A549 (cell line): ENCODE data around the gene LMX1B. TPM values are rescaled to one million over a fixed set of nuclear protein-coding genes. Genes with fewer than 3 reads are reported as not detected.

Source experiments
- ATAC-seq, 2 experiments: fragments of 200-7000 bp in 1 of 2; fragments of >200 bp in 1 of 2; cut with Nextera tagmentation in 1 of 2; cut with Tn5 transposase in 1 of 2; 3 replicates each; pipeline versions ENCODE4 v1.8.0 to v1.9.1; 2018 to 2020; ENCODE audit warnings: mild to moderate bottlenecking in 1 of 2, moderate library complexity in 1 of 2
- CTCF ChIA-PET: fragments of 300-600 bp; sonication (Branson Sonifier 250); formaldehyde crosslinking; extraction: SDS; loops from one replicate; lab custom pipeline; 2021; ENCODE audit warnings: antibody characterized with exemption, inconsistent platforms; lab: Yijun Ruan, JAX
- POLR2A ChIA-PET: fragments of 350-600 bp; formaldehyde crosslinking; extraction: SDS; loops from one replicate; lab custom pipeline; 2021; ENCODE audit warnings: antibody characterized with exemption, inconsistent platforms; lab: Yijun Ruan, JAX
- DNase-seq, 2 experiments: peaks; one replicate each; pipeline versions ENCODE4 v3.0.0 to v3.0.0-alpha.2; 2011 to 2016; ENCODE audit warnings: low read depth in 1 of 2, low spot score in 1 of 2
- FAIRE-seq: peaks from 2 replicates; lab custom pipeline; 2011; peaks lifted over from hg19 to GRCh38; lab: Jason Lieb, UNC
- H3K27ac ChIP-seq, 2 experiments: fragments of >200 bp; sonication (Bioruptor Twin); formaldehyde crosslinking; 3 replicates each; pipeline ENCODE4 v1.5.1; 2016 to 2017
- H3K4me1 ChIP-seq: fragments of >200 bp; sonication (Bioruptor Twin); formaldehyde crosslinking; 3 replicates; pipeline ENCODE4 v1.6.1; 2016
- H3K4me2 ChIP-seq: fragments of >200 bp; sonication (Bioruptor Twin); formaldehyde crosslinking; 3 replicates; pipeline ENCODE4 v1.6.1; 2016
- H3K4me3 ChIP-seq: fragments of >200 bp; sonication (Bioruptor Twin); formaldehyde crosslinking; 3 replicates; pipeline ENCODE4 v1.5.1; 2016
- H3K9me3 ChIP-seq: fragments of >200 bp; sonication (Bioruptor Twin); formaldehyde crosslinking; 3 replicates; pipeline ENCODE4 v1.6.1; 2016
- CBX2 ChIP-seq: fragments of 200-600 bp; sonication (generic); IDR thresholded peaks from 2 replicates; pipeline ENCODE4 v1.6.1; 2016; ENCODE audit warnings: low read depth, mild to moderate bottlenecking, borderline replicate concordance
- CBX8 ChIP-seq: fragments of 200-600 bp; sonication (generic); IDR thresholded peaks from 2 replicates; pipeline ENCODE4 v1.6.1; 2016
- CEBPB ChIP-seq, 2 experiments: fragments of >200 bp in 1 of 2; sonication (Bioruptor Twin) in 1 of 2; formaldehyde crosslinking in 1 of 2; IDR thresholded peaks; 2 replicates each; pipeline ENCODE4 v1.6.1; 2012 to 2016
- CHD4 ChIP-seq: fragments of 200-600 bp; sonication (generic); IDR thresholded peaks from 2 replicates; pipeline ENCODE4 v1.6.1; 2016; ENCODE audit warnings: antibody characterized with exemption, mild to moderate bottlenecking, borderline replicate concordance
- EP300 ChIP-seq, 2 experiments: fragments of >200 bp; sonication (Bioruptor Twin); formaldehyde crosslinking; IDR thresholded peaks; 2 replicates in 1 of 2; 3 replicates in 1 of 2; pipeline ENCODE4 v1.6.1; 2016 to 2017
- FOSB ChIP-seq: fragments of 250-450 bp; sonication (Bioruptor Pico); IDR thresholded peaks from 2 replicates; pipeline ENCODE4 v1.5.0; 2020; ENCODE audit warnings: mild to moderate bottlenecking, moderate library complexity
- FOXS1 ChIP-seq: fragments of 250-450 bp; sonication (Bioruptor Pico); IDR thresholded peaks from 2 replicates; pipeline ENCODE4 v1.5.0; 2020; ENCODE audit warnings: mild to moderate bottlenecking, moderate library complexity
- GATA3 ChIP-seq: IDR thresholded peaks from 2 replicates; pipeline ENCODE4 v1.6.1; 2012; ENCODE audit warnings: borderline replicate concordance
- HOXB13 ChIP-seq: fragments of 250-450 bp; sonication (Bioruptor Pico); IDR thresholded peaks from 2 replicates; pipeline ENCODE4 v1.5.0; 2020; ENCODE audit warnings: low read depth, mild to moderate bottlenecking, moderate library complexity
- JUN ChIP-seq, 2 experiments: fragments of >200 bp; sonication (Bioruptor Twin); formaldehyde crosslinking; IDR thresholded peaks; 2 replicates in 1 of 2; 3 replicates in 1 of 2; pipeline ENCODE4 v1.6.1; 2016 to 2017
- JUNB ChIP-seq: fragments of >200 bp; sonication (Bioruptor Twin); formaldehyde crosslinking; IDR thresholded peaks from 2 replicates; pipeline ENCODE4 v1.6.1; 2016
- KDM1A ChIP-seq: fragments of 200-600 bp; sonication (generic); IDR thresholded peaks from 2 replicates; pipeline ENCODE4 v1.6.1; 2016; ENCODE audit warnings: low read depth, mild to moderate bottlenecking
- MAFK ChIP-seq: fragments of 450-650 bp; IDR thresholded peaks from 2 replicates; pipeline ENCODE4 v1.6.1; 2014; ENCODE audit not compliant: partially characterized antibody
- NR3C1 ChIP-seq: fragments of >200 bp; sonication (Bioruptor Twin); formaldehyde crosslinking; IDR thresholded peaks from 3 replicates; pipeline ENCODE4 v1.6.1; 2017
- PHF8 ChIP-seq: fragments of 200-600 bp; sonication (generic); IDR thresholded peaks from 2 replicates; pipeline ENCODE4 v1.6.1; 2016; ENCODE audit warnings: low read depth, mild to moderate bottlenecking, antibody characterized with exemption, moderate library complexity, borderline replicate concordance
- POLR2AphosphoS2 ChIP-seq: conservative IDR thresholded peaks from 2 replicates; pipeline ENCODE4 v1.6.1; 2012; ENCODE audit warnings: low read length, improper control_type of control experiment, inconsistent platforms
- RAD21 ChIP-seq, 2 experiments: fragments of >200 bp in 1 of 2; sonication (Bioruptor Twin) in 1 of 2; formaldehyde crosslinking in 1 of 2; IDR thresholded peaks in 1 of 2; conservative IDR thresholded peaks in 1 of 2; 2 replicates in 1 of 2; 3 replicates in 1 of 2; pipeline ENCODE4 v1.6.1; 2012 to 2018; ENCODE audit warnings: inconsistent platforms in 1 of 2
- RARB ChIP-seq: fragments of 250-450 bp; sonication (Bioruptor Pico); IDR thresholded peaks from 2 replicates; pipeline ENCODE4 v1.8.0; 2021; ENCODE audit warnings: mild to moderate bottlenecking, moderate library complexity
- RFX5 ChIP-seq: fragments of 450-650 bp; IDR thresholded peaks from 2 replicates; pipeline ENCODE4 v1.7.1; 2014; ENCODE audit warnings: antibody characterized with exemption, mild to moderate bottlenecking, moderate library complexity
- SMC3 ChIP-seq: fragments of >200 bp; sonication (Bioruptor Twin); formaldehyde crosslinking; IDR thresholded peaks from 3 replicates; pipeline ENCODE4 v1.6.1; 2018; ENCODE audit warnings: inconsistent platforms
- SREBF2 ChIP-seq: fragments of 450-650 bp; IDR thresholded peaks from 2 replicates; pipeline ENCODE4 v1.6.1; 2014; ENCODE audit warnings: mild to moderate bottlenecking, moderate library complexity
- TFCP2L1 ChIP-seq: fragments of 250-450 bp; sonication (Bioruptor Pico); IDR thresholded peaks from 2 replicates; pipeline ENCODE4 v1.5.0; 2021; ENCODE audit warnings: mild to moderate bottlenecking
- ZC3H11A ChIP-seq: fragments of 450-650 bp; IDR thresholded peaks from 2 replicates; pipeline ENCODE4 v1.6.1; 2014; ENCODE audit warnings: antibody characterized with exemption, mild to moderate bottlenecking
- ZFP36 ChIP-seq: fragments of 450-650 bp; IDR thresholded peaks from 2 replicates; pipeline ENCODE4 v1.6.1; 2014; ENCODE audit warnings: borderline replicate concordance; ENCODE audit not compliant: partially characterized antibody
- ZSCAN20 ChIP-seq: fragments of 250-450 bp; sonication (Bioruptor Pico); IDR thresholded peaks from 2 replicates; pipeline ENCODE4 v1.8.0; 2022; ENCODE audit warnings: mild to moderate bottlenecking, moderate library complexity
- WGBS: methylation state at CpG from one replicate; pipeline ENCODE4 v1.1.6; 2017; ENCODE audit errors: missing lambda C conversion rate; 5-methylcytosine and 5-hydroxymethylcytosine counted together
- polyA plus RNA-seq, 4 experiments: library from polyadenylated mRNA; depleted of rRNA in 3 of 4; stranded (reverse); fragments of >200 nt; fragmentation: RNase III in 1 of 4; extraction: RNeasy Plus Mini Kit Qiagen cat#74134 plus additional on column Dnase treatment in 1 of 4; gene quantifications; 2 replicates in 3 of 4; 3 replicates in 1 of 4; pipeline ENCODE4 v1.2.3, GENCODE V29; 2011 to 2017
- TF ChIP-seq, protein P1 (sequence below): IDR thresholded peaks from 2 replicates; pipeline ENCODE4 v1.6.1; 2012
- TF ChIP-seq, protein P2 (sequence below): fragments of 250-450 bp; sonication (Bioruptor Pico); IDR thresholded peaks from 2 replicates; pipeline ENCODE4 v1.5.0; 2020; ENCODE audit warnings: low read depth, mild to moderate bottlenecking, moderate library complexity
- TF ChIP-seq, protein P3 (sequence below): fragments of >200 bp; sonication (Bioruptor Twin); formaldehyde crosslinking; IDR thresholded peaks from 3 replicates; pipeline ENCODE4 v1.5.1; 2016

LMX1B gene
- polyA plus RNA-seq, 2 of the 4 experiments (the other 2 are of a cell fraction), result 0.41 to 0.56 TPM

DNA sequence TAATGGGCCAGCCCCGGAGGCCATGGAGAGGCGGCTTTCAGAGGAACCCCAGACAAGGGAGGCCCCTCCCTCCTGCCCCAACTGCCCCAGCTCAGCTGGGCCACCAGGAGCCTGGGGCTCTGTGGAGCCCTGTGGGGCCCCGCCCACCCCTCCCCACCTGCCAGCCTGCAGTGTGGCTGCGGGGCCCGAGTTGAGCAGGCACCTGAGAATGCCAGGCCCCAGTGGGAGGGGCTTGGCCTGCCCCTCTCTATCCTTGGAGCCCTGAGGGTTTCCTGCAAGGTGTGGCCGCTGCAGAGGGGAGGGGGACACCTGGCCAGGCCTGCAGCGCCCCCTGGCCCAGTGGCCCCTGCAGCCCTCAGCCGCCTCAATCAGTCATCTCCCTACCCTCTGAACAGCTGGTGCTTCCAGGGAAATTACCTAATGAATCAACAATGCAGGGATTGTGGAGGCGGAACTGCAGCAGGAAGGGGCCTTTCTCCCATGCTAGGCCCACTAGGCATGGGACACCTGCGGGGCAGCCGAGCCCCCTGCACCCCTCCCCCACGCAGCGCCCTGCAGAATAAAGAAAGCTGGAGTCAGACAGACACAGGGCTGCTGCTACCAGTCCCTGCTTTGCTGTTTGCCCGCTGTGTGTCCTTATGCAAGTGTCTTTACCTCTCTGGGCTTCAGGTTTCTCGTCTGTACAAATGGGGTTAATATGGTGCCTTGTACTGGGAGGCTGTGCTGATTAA lies 48.0 kb downstream of the LMX1B start:
- Histone ChIP-seq H3K4me1 (no peaks in the 10 kb centered on the region), H3K9me3 (no peaks in the 10 kb centered on the region)
- DNase-seq, result peak in 1 of 2 experiments; percentile 13
- ChIA-PET POLR2A (no interaction called here), CTCF (interaction anchor here (1.0 to 3.0 kb wide), 3 partner anchors 11 to 120 kb away, joined by 3 to 12 read pairs (median 3); no protein-coding TSS in a partner anchor)
- ATAC-seq, result peak in 1 of 2 experiments; percentile 27; a peak in 3 of 6 replicates
- TF ChIP-seq ZFP36, result peak; percentile 85
- no peak for TF ChIP-seq JUNB
- TF ChIP-seq FOXS1 (CRISPR knock-in tag), result no peak
- TF ChIP-seq, all 56 proteins: peak for 1
- no peak for FAIRE-seq
- no peak overlapping the region for H3K27ac ChIP-seq
- H3K4me3 ChIP-seq, result no peak overlapping the region
- no peak overlapping the region for H3K4me2 ChIP-seq
- WGBS, result 77% methylated on average over 11 of the region's 15 CpGs

DNA sequence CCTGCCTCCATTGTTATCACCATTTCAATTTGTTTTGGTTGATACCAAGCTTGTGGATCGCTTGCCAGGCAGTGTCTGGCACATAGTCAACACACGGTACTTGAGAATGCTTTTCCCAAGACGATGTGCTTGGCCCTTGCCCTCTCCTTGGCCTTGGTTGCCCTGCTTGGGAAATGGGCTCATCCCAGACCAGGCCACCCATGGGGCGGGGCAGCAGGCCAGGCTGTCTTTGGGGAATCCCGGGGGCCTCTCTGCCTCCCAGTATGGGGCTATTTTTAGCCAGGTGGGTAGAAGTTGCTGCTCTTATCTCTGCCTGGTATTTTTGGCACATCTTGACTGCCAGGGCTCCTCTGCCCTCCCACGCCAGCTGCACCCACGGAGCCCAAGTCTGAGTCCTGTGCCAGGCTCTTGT lies 49.9 kb downstream of the LMX1B start:
- CTCF ChIA-PET, result interaction anchor here (0.9 to 1.5 kb wide), 2 partner anchors 11 to 27 kb away, joined by 3 to 6 read pairs; no protein-coding TSS in a partner anchor
- no peak overlapping the region for H3K4me3 ChIP-seq
- H3K9me3 ChIP-seq, result no peaks in the 10 kb centered on the region
- H3K4me2 ChIP-seq, result no peak overlapping the region
- no peaks in the 10 kb centered on the region for H3K4me1 ChIP-seq
- H3K27ac ChIP-seq, result no peak overlapping the region
- ATAC-seq (no peak), DNase-seq (no peak), FAIRE-seq (no peak)
- TF ChIP-seq SMC3 (no peak), RAD21 (conservative IDR thresholded peaks at IDR 0.05 in 1 of 2, IDR thresholded peaks at IDR 0.05 in 1 of 2) (no peak), FOXS1 (CRISPR knock-in tag) (no peak), NR3C1 (no peak), HOXB13 (no peak), ZSCAN20 (CRISPR knock-in tag) (no peak), RFX5 (no peak), MAFK (no peak), EP300 (IDR thresholded peaks at IDR 0.05) (no peak)
- POLR2A ChIA-PET, result no interaction called here
- 59% methylated on average over 7 of the region's 7 CpGs for WGBS

DNA sequence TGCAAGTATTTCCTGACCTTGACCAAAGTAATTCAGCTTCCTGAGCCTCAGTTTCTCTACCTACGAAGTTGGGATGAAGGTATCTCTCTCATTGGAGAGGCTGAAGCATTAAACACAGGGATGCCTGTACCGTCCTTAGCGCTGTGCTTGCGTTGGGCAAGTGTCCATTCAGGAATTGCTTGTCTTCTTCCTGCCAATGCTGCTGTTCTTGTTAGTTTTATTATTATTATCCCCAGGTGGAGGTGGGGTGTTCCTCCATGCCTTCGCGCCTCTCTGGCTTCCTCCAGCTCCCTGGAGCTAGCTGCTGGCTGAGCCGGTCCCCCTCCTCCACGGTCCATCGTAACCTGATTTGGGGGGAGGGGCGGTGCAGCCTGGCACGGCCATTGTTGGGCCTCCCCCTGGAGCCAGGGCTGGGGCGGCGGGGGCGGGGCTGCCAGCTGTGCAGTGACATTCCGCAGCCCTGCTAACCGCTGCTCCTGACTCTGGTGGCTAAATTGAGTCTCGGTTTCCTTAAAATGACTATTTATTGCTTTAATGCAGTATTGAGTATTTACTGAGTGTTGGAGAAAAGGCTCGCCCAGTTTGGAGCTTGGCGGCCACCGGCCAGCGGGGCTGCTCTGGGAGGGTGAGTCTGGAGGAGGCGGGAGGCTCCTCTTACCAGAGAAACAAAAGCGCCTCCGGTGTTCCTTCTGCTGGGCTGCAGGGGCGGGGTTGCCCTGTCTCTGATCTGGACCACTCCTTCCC lies 51.3 kb downstream of the LMX1B start:
- DNase-seq, result no peak
- Histone ChIP-seq H3K4me1 (no peaks in the 10 kb centered on the region), H3K4me2 (no peak overlapping the region), H3K9me3 (no peaks in the 10 kb centered on the region), H3K4me3 (no peak overlapping the region), H3K27ac (no peak overlapping the region)
- TF ChIP-seq GATA3 (no peak), CBX2 (no peak), CEBPB (IDR thresholded peaks at IDR 0.05) (no peak), JUN (IDR thresholded peaks at IDR 0.05) (no peak), RAD21 (conservative IDR thresholded peaks at IDR 0.05 in 1 of 2, IDR thresholded peaks at IDR 0.05 in 1 of 2) (no peak), JUNB (no peak), ZC3H11A (no peak), CHD4 (no peak), POLR2AphosphoS2 (no peak), FOSB (no peak), ZSCAN20 (CRISPR knock-in tag) (no peak), TFCP2L1 (no peak), SREBF2 (no peak), KDM1A (no peak), PHF8 (no peak), RARB (CRISPR knock-in tag) (no peak), CBX8 (no peak)
- TF ChIP-seq, protein P1, sequence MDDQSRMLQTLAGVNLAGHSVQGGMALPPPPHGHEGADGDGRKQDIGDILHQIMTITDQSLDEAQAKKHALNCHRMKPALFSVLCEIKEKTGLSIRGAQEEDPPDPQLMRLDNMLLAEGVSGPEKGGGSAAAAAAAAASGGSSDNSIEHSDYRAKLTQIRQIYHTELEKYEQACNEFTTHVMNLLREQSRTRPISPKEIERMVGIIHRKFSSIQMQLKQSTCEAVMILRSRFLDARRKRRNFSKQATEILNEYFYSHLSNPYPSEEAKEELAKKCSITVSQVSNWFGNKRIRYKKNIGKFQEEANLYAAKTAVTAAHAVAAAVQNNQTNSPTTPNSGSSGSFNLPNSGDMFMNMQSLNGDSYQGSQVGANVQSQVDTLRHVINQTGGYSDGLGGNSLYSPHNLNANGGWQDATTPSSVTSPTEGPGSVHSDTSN, result no peak
- TF ChIP-seq, protein P2, sequence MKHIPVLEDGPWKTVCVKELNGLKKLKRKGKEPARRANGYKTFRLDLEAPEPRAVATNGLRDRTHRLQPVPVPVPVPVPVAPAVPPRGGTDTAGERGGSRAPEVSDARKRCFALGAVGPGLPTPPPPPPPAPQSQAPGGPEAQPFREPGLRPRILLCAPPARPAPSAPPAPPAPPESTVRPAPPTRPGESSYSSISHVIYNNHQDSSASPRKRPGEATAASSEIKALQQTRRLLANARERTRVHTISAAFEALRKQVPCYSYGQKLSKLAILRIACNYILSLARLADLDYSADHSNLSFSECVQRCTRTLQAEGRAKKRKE (CRISPR knock-in tag), result no peak
- TF ChIP-seq, protein P3, sequence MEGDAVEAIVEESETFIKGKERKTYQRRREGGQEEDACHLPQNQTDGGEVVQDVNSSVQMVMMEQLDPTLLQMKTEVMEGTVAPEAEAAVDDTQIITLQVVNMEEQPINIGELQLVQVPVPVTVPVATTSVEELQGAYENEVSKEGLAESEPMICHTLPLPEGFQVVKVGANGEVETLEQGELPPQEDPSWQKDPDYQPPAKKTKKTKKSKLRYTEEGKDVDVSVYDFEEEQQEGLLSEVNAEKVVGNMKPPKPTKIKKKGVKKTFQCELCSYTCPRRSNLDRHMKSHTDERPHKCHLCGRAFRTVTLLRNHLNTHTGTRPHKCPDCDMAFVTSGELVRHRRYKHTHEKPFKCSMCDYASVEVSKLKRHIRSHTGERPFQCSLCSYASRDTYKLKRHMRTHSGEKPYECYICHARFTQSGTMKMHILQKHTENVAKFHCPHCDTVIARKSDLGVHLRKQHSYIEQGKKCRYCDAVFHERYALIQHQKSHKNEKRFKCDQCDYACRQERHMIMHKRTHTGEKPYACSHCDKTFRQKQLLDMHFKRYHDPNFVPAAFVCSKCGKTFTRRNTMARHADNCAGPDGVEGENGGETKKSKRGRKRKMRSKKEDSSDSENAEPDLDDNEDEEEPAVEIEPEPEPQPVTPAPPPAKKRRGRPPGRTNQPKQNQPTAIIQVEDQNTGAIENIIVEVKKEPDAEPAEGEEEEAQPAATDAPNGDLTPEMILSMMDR, result no peak
- ChIA-PET CTCF (interaction anchor here (0.9 to 4.5 kb wide), 5 partner anchors 9 to 40 kb away, joined by 3 to 27 read pairs (median 4); no protein-coding TSS in a partner anchor), POLR2A (no interaction called here)
- no peak for FAIRE-seq
- 75% methylated on average over 23 of the region's 25 CpGs for WGBS
- no peak for ATAC-seq
